Activated CD8-positive, alpha-beta T cell treated with anti-CD3 and anti-CD28 coated beads for 36 hours (primary cell): ENCODE results near the gene SLFN12L. TPM values are rescaled to one million over a fixed set of nuclear protein-coding genes. Genes with fewer than 3 reads are reported as not detected.
"Not testable (repeated sequence)": the region's sequence is repeated elsewhere in the genome, so short reads cannot be mapped to it uniquely, and the experiment has no call there.

Source experiments
- ATAC-seq: fragments of 200-7000 bp; cut with Tn5 transposase; one replicate; pipeline ENCODE4 v1.10.0; 2021; ENCODE audit warnings: mild to moderate bottlenecking, moderate library complexity
- CTCF ChIA-PET: fragments of 350-600 bp; sonication (Branson Sonifier 250); formaldehyde crosslinking; loops from one replicate; lab custom pipeline; 2021; ENCODE audit warnings: antibody characterized with exemption; lab: Charles Lee
- POLR2A ChIA-PET: fragments of 350-600 bp; sonication (Branson Sonifier 250); formaldehyde crosslinking; loops from one replicate; lab custom pipeline; 2021; ENCODE audit warnings: antibody characterized with exemption; lab: Charles Lee
- DNase-seq: peaks from one replicate; pipeline ENCODE4 v3.0.0-alpha.2; 2020
- H3K27ac Mint-ChIP-seq: one replicate; pipeline ENCODE4 v1.8.0; 2021; ENCODE audit warnings: mild to moderate bottlenecking, mixed read lengths
- H3K27me3 Mint-ChIP-seq: one replicate; pipeline ENCODE4 v1.8.0; 2021; ENCODE audit warnings: mixed read lengths
- H3K36me3 Mint-ChIP-seq: one replicate; pipeline ENCODE4 v1.8.0; 2021; ENCODE audit warnings: low read depth, mixed read lengths
- H3K4me1 Mint-ChIP-seq: one replicate; pipeline ENCODE4 v1.8.0; 2021; ENCODE audit warnings: low read depth, mixed read lengths
- H3K4me3 Mint-ChIP-seq: one replicate; pipeline ENCODE4 v1.8.0; 2021; ENCODE audit warnings: mild to moderate bottlenecking, moderate library complexity, mixed read lengths
- H3K9me3 Mint-ChIP-seq: one replicate; pipeline ENCODE4 v1.8.0; 2021; ENCODE audit warnings: mixed read lengths
- CTCF ChIP-seq: fragments of 200-600 bp; IDR thresholded peaks from one replicate; pipeline ENCODE4 v1.8.0; 2022; ENCODE audit warnings: antibody characterized with exemption, mild to moderate bottlenecking
- intact Hi-C: fragments of 100-400 bp; cut with micrococcal nuclease; formaldehyde crosslinking; loops from one replicate; pipeline ENCODE4 v1.10.0; 2022
- total RNA-seq, 2 experiments: library from RNA; stranded (reverse); gene quantifications; one replicate each; pipeline ENCODE4 v1.2.3, GENCODE V29; 2021

SLFN12L gene
- total RNA-seq, 2 experiments from 2014 or later = 41.7 to 42.5 TPM

DNA sequence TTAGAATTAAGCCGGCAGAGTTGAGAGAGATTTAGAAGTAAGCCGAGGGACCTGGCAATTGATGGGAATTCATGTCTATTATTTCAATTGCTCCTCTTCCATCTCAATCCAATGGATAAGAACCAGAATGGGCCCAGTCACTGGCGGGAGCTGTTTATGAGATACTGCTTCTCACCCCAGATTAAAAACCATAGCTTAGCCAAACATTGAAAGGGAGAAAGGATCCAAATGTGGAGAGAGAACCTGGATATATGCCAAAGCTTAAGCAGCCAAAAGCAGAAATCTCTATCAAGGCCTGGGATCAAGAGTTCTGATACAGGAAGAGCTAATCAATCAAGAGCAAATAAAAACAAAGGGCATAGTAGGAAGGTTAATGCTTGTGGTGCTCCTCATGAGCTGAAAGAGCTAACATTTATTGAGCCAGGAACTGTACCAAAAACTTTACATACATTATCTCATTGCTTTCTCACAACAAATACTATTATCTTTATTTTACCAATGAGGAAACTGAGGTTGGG lies 2.8 kb downstream of the SLFN12L start:
- Mint-ChIP-seq H3K4me1 (peaks cover 43% of the 10 kb centered on the region), H3K4me3 (peak overlapping the region; percentile 76), H3K36me3 (peaks cover 47% of the 10 kb centered on the region), H3K9me3 (no peaks in the 10 kb centered on the region), H3K27me3 (no peaks in the 10 kb centered on the region), H3K27ac (peak overlapping the region; percentile 97)
- CTCF ChIA-PET = interaction anchor here (0.7 to 4.1 kb wide), 8 partner anchors 13 to 277 kb away, joined by 3 to 45 read pairs (median 4); partner anchors contain the start of genes PEX12 and SLFN11
- TF ChIP-seq CTCF = no peak
- POLR2A ChIA-PET = interaction anchor here (0.6 to 6.7 kb wide), 12 partner anchors 9 to 560 kb away, joined by 3 to 66 read pairs (median 3); partner anchors contain the start of genes SLFN11, SLFN13 and SLFN5
- no peak for ATAC-seq
- intact Hi-C loops = loop anchor here (5.0 to 10.0 kb wide), 5 partner anchors 47 to 190 kb away; partner anchors contain the start of genes AP2B1, SLFN11 and SLFN13
- DNase-seq = no peak

- intact Hi-C loops = loop anchor here (5.0 to 10.0 kb wide), 4 partner anchors 44 to 186 kb away; partner anchors contain the start of genes SLFN11 and SLFN13
- ATAC-seq (peak; percentile 55), DNase-seq (no peak)
- Mint-ChIP-seq H3K27me3 (no peaks in the 10 kb centered on the region), H3K27ac (peak overlapping the region; percentile 93), H3K9me3 (peaks cover 10% of the 10 kb centered on the region), H3K4me3 (peak overlapping the region; percentile 67), H3K36me3 (peaks cover 71% of the 10 kb centered on the region), H3K4me1 (peaks cover 56% of the 10 kb centered on the region)
- ChIA-PET POLR2A (interaction anchor here (0.9 to 1.7 kb wide), 5 partner anchors 9 to 343 kb away, joined by 3 to 7 read pairs (median 3); partner anchors contain the start of gene SLFN11), CTCF (interaction anchor here (1.3 to 1.4 kb wide), 2 partner anchors 83 to 219 kb away, joined by 4 to 5 read pairs; partner anchors contain the start of gene SLFN13)
- TF ChIP-seq CTCF = no peak
These were observed 6.3 kb downstream of the SLFN12L start for GRCh38 chr17:35531160-35531559.

- Mint-ChIP-seq H3K4me1 (peaks cover 69% of the 10 kb centered on the region), H3K4me3 (peak overlapping the region; percentile 67), H3K36me3 (peaks cover 70% of the 10 kb centered on the region), H3K9me3 (peaks cover 18% of the 10 kb centered on the region), H3K27me3 (no peaks in the 10 kb centered on the region), H3K27ac (peak overlapping the region; percentile 83)
- DNase-seq (peak; percentile 17), ATAC-seq (peak; percentile 42)
- CTCF ChIA-PET = no interaction called here
- intact Hi-C loops = loop anchor here (5.0 to 10.0 kb wide), 4 partner anchors 43 to 185 kb away; partner anchors contain the start of genes SLFN11 and SLFN13
- TF ChIP-seq CTCF = no peak
- POLR2A ChIA-PET = interaction anchor here (0.6 to 1.4 kb wide), 2 partner anchors 10 kb away, joined by 3 read pairs; no protein-coding TSS in a partner anchor
These were observed 7.6 kb downstream of the SLFN12L start for GRCh38 chr17:35529866-35530265.

- CTCF ChIA-PET, H3K4me3 Mint-ChIP-seq, H3K27me3 Mint-ChIP-seq, intact Hi-C loops, DNase-seq, ATAC-seq: not testable (repeated sequence)
- POLR2A ChIA-PET = interaction anchor here (0.6 to 1.4 kb wide), 2 partner anchors 10 to 11 kb away, joined by 3 read pairs; no protein-coding TSS in a partner anchor
- Mint-ChIP-seq H3K4me1 (peaks cover 72% of the 10 kb centered on the region), H3K27ac (peak overlapping the region; percentile 81), H3K9me3 (peaks cover 18% of the 10 kb centered on the region), H3K36me3 (peaks cover 69% of the 10 kb centered on the region)
These were observed 8.2 kb downstream of the SLFN12L start for GRCh38 chr17:35529326-35529725.

GRCh38 chr17:35523296-35523695 lies 14.2 kb downstream of the SLFN12L start:
- DNase-seq (no peak), ATAC-seq (no peak)
- no peaks in the 10 kb centered on the region for H3K27me3 Mint-ChIP-seq
- peaks cover 86% of the 10 kb centered on the region for H3K36me3 Mint-ChIP-seq
- ChIA-PET CTCF (interaction anchor here (0.9 to 1.6 kb wide), 3 partner anchors 10 to 241 kb away, joined by 3 to 5 read pairs (median 3); no protein-coding TSS in a partner anchor), POLR2A (interaction anchor here (1.3 kb wide), 1 partner anchor 9 kb away, joined by 3 read pairs; no protein-coding TSS in a partner anchor)
- no peak overlapping the region for H3K4me3 Mint-ChIP-seq
- peaks cover 96% of the 10 kb centered on the region for H3K4me1 Mint-ChIP-seq
- H3K9me3 Mint-ChIP-seq = peaks cover 11% of the 10 kb centered on the region
- no peak for TF ChIP-seq CTCF
- peak overlapping the region; percentile 67 for H3K27ac Mint-ChIP-seq
- intact Hi-C loops = no loop called here

- intact Hi-C loops, H3K27me3 Mint-ChIP-seq: not testable (repeated sequence)
- H3K4me1 Mint-ChIP-seq = peaks cover 97% of the 10 kb centered on the region
- peak overlapping the region; percentile 37 for H3K4me3 Mint-ChIP-seq
- ATAC-seq = peak; percentile 86
- peaks cover 11% of the 10 kb centered on the region for H3K9me3 Mint-ChIP-seq
- H3K36me3 Mint-ChIP-seq = peaks cover 87% of the 10 kb centered on the region
- H3K27ac Mint-ChIP-seq = peak overlapping the region; percentile 90
- peak; percentile 52 for DNase-seq
- POLR2A ChIA-PET = interaction anchor here (0.9 to 1.2 kb wide), 4 partner anchors 9 to 274 kb away, joined by 3 to 5 read pairs (median 3); no protein-coding TSS in a partner anchor
- CTCF ChIA-PET = interaction anchor here (0.7 to 2.3 kb wide), 4 partner anchors 10 to 209 kb away, joined by 3 to 8 read pairs (median 4); no protein-coding TSS in a partner anchor
These were observed 15.7 kb downstream of the SLFN12L start for GRCh38 chr17:35521654-35522256.
